HG03139 (cell line): Measurements from ENCODE around the gene HSD17B11.
"Not testable (repeated sequence)": the region's sequence is repeated elsewhere in the genome, so short reads cannot be mapped to it uniquely, and the experiment has no call there.

Source experiments
- ATAC-seq: cut with Tn5 transposase; IDR thresholded peaks from one replicate; pipeline ENCODE4 v1.9.1; 2021; ENCODE audit not compliant: unreplicated experiment

Gene HSD17B11

DNA sequence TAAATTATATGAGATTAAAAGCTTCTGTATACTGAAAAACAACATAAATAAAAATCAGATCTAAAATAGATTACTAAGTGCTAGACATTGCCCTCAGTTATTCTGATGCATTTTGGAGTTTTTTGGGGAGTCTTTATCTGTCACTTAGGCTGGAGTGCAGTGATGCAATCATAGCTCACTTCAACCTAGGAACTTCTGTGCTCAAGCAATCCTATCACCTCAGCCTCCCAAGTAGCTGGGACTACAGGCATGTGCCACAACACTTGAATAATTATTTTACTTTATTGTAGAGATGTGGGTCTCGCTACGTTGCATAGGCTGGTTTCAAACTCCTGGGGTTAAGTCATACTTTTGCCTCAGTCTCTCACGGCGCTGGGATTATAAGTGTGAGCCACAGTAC, 31.7 kb downstream of the HSD17B11 start:
- ATAC-seq, result no peak

GRCh38 chr4:87356832-87357526, 34.0 kb downstream of the HSD17B11 start:
- no peak for ATAC-seq

- no peak for ATAC-seq
Observed at GRCh38 chr4:87354168-87355102, 36.6 kb downstream of the HSD17B11 start.

GRCh38 chr4:87353592-87353991, 37.4 kb downstream of the HSD17B11 start:
- ATAC-seq, result peak; percentile 79

DNA sequence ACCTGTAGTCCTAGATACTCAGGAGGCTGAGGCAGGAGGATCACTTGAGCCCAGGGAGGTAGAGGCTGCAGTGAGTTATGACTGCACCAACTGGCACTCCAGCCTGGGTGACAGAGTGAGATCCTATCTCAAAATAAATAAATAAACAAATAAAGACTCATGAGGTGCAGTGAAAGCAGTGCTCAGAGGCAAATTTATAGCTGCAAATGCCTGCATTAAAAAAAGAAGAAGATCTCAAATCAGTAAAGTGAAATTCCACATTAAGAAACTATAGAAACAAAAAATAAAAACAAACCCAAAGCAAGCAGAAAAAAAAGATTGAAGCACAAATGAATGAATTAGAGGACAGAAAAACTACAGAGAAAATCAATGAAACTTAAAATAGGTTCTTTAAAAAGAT, 45.8 kb downstream of the HSD17B11 start:
- no peak for ATAC-seq

- no peak for ATAC-seq
Observed at GRCh38 chr4:87342872-87343271, 48.1 kb downstream of the HSD17B11 start.

GRCh38 chr4:87341954-87342635, 48.9 kb downstream of the HSD17B11 start:
- not testable (repeated sequence) for ATAC-seq

GRCh38 chr4:87339440-87339839, 51.5 kb downstream of the HSD17B11 start:
- ATAC-seq, result no peak

- no peak for ATAC-seq
Observed at GRCh38 chr4:87337361-87337760, 53.6 kb downstream of the HSD17B11 start.

GRCh38 chr4:87333267-87333666, 57.7 kb downstream of the HSD17B11 start:
- no peak for ATAC-seq

DNA sequence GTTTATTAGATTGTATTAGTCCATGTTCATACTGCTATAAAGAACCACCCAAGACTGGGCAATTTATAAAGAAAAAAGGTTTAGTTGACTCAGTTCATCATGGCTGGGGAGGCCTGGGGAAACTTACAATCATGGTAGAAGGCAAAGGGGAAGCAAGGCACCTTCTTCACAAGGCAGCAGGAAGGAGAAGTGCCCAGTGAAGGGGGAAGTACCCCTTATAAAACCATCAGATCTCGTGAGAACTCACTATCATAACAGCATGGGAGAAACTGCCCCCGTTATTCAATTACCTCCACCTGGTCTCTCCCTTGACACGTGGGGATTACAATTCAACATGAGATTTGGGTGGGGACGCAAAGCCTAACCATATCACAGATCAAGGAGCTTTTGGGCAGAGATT, 60.2 kb downstream of the HSD17B11 start:
- ATAC-seq, result no peak

DNA sequence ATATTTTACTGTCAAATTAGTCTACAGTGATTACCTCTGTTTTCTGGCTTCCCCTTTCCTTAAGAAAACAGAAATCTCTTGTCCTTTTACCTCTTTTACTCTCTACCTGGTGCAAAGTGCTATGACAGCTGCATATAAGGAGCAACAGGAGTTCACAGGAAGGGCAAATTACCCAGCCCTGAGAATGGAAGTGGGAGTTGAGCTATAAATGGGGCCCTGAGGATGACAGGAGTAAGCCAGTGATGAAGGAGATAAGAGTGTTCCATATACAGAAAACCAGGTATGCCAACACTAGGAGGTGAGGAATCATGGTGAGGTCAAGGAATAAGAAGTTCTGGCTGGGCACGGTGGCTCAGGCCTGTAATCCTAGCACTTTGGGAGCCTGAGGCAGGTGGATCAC, 63.9 kb downstream of the HSD17B11 start:
- ATAC-seq, result no peak

DNA sequence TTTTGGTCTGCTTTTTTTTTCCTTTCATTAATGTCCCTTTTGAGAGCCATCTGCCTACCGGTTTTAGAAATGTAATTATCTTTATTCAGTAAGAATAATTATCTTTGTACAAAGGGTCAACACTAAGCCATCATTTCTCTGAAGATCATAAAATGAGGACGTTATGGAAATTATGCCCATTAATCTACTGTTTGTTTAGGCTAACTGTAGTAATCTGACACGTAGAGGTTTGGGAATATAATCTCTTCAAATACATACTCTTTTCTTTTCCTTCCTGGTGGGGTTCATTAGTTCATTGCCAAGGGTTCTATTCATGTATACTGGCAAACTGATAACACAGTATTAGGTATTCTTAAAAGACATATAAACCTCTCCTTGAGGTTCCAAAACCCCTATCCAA, 64.5 kb downstream of the HSD17B11 start:
- no peak for ATAC-seq

GRCh38 chr4:87322754-87323153, 68.2 kb downstream of the HSD17B11 start, which contains the start of gene HSD17B13:
TSS of gene HSD17B13 (minus strand) at chr4:87322882. CDS start at chr4:87322841, 41 bp downstream.
- no peak for ATAC-seq

GRCh38 chr4:87321888-87322287, 69.1 kb downstream of the HSD17B11 start:
- ATAC-seq, result no peak

GRCh38 chr4:87317527-87317926, 73.5 kb downstream of the HSD17B11 start:
- ATAC-seq, result no peak

DNA sequence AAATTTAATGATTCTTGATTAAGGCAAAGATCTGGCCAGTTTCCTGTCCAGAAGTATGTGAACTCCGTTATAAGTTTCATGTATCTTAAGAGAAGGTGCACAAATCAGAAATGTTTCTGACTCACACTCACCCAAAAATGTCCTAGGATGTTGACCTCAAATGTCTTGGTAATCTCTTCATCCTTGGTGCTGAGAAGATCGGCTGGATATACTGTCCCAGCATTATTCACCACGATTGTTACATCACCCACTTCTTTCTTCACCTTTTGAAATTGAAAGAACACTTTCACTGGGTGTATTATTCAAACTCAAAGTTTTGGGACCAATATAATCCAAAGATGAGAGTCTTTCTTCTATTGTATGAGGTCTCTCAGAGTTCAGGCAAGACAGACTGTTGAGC, 74.0 kb downstream of the HSD17B11 start:
- no peak for ATAC-seq

- ATAC-seq, result not testable (repeated sequence)
Observed at GRCh38 chr4:87315000-87315399, 76.0 kb downstream of the HSD17B11 start.

GRCh38 chr4:87313756-87314155, 77.2 kb downstream of the HSD17B11 start:
- no peak for ATAC-seq

DNA sequence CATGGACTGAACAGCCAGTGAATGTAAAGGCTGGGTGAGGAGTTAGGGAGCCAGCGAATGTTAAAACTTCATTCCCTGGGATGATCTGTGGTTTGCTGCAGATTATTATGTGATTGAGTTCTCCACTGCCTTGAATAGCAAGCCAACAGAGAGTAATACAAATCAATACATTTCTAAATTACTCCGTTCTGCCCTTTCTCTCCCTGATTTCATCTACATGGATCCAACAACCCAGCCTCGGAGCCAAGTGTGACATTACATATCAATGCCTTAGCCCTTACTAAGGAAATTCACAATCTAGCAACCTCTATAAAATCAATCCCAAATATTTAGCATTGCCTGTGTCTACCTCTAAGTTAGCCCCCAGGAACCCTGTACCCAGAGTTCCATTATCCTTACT, 79.3 kb downstream of the HSD17B11 start:
- no peak for ATAC-seq

- no peak for ATAC-seq
Observed at GRCh38 chr4:87310691-87311335, 80.2 kb downstream of the HSD17B11 start.
